NCI-H345 (cell line): ENCODE measurements around the gene FAM136A.
A peak's percentile ranks its signal among the peaks of the same experiment; 100 is the strongest.
"Not testable (repeated sequence)": the region's sequence is repeated elsewhere in the genome, so short reads cannot be mapped to it uniquely, and the experiment has no call there.

Experiments
- DNase-seq: peaks from one replicate; lab custom pipeline; 2025; lab: John Stamatoyannopoulos, UW

The FAM136A gene

DNA sequence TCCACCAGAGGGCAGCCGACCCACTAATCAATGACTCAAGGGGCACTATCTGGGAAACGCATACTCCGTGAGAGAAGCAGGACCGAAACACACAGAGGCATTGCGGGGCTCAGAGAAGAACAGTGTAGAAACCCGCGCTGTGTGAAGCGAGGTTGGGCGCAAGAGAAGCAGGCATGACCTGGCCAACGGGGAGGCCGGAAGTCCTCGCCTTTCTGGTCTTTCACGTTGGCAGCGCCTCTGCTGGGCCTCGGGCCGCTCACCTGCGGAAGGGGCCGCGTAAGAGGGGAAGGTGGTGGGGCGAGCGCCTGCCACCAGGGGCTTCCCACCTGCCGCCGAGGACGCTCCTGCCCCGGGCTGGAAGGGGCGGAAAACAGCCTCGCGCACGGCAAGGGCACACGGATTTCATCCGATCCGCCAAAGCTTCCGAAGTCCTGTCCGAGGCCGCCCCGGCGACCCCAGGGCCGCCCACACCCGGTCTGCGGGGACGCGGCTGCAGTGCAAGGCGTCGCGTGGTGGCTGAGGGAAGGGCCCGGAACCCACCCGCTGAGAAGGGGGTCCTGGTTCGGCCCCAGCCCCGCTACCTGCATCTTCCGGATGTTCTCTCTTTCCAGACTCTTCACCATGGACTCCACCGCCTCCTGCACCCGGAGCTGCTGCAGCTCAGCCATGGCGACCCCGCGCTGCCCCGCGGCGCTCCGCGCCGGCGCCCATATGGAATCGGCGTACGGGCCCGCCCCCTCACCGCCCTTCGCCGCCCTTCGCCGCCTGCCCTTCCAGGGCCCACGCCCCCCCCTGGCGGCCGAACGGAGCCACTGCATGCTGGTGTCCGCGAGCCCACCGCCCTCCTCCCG is at the start of gene FAM136A:
FAM136A (minus strand) TSS at position 724 of the 851 bp plus-strand sequence; CDS start at position 668, 56 bp downstream.
- DNase-seq, result peak; percentile 91

DNA sequence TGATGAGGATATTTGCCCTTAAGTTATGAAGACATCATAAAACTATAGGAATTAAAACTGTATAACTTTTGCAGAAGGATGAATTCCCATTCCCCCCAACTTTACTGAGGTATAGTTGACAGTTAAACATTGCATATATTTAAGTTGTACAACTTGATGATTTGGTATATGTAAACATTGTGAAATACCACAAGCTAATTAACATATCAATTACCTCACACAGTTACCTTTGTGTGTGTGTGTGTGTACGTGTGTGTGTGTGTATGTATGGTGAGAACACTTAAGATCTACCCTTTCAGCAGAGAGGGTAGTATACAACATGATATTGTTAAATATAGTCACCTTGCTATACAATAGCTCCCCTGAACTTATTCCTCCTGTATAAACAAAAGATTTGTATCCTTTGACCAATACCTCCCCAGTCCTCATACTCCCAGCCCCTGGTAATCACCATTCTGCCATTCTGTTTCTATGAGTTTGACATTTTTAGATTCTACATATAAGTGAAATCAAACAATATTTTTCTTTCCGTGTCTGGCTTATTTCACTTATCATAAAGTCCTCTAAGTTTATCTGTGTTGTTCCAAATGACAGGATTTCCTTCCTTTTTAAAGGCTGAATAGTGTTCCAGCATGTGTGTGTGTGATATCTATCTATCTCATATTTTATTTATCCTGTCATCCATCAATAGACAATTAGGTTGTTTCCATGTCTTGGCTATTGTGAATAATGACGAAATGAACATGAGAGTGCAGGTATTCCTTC is 48.2 kb upstream of the FAM136A start:
- no peak for DNase-seq

DNA sequence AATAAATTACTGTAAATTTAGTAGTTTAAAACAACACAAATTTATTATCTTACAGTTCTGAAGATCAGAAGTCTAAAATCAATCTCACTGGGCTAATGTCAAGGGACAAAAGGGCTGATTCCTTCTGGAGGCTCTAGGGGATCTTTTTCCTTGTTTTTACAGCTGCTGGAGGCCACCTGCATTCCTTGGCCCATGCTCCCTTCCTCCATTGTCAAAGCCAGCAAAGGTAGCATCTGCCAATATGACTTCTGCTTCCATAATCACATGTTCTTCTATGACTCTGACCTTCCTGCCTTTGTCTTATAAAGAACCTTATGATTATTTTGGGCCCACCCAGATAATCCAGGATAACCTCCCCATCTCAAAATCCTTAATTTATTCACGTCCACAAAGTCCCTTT is 46.0 kb upstream of the FAM136A start:
- DNase-seq, result no peak

DNA sequence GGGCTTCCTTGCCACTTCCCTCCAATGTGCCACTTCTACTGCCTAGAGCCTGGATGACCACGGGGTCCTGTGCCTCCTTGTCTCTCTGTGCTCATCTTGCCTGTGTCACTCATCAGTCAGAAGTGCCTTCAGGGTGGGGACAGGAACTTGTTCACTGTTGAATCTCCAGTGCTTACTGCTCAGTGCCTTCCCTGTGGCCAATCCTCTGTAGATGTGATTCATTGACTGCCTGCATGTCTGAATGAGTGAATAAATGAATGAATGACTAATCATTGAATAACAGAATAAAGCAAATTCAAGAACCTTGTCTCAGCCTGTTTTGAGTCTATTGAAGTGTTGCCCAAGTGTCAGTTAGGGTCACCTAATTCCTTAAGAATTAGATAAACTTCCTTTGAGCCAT is 42.3 kb upstream of the FAM136A start:
- no peak for DNase-seq

GRCh38 chr2:70341477-70341765 is 39.6 kb upstream of the FAM136A start:
- no peak for DNase-seq

DNA sequence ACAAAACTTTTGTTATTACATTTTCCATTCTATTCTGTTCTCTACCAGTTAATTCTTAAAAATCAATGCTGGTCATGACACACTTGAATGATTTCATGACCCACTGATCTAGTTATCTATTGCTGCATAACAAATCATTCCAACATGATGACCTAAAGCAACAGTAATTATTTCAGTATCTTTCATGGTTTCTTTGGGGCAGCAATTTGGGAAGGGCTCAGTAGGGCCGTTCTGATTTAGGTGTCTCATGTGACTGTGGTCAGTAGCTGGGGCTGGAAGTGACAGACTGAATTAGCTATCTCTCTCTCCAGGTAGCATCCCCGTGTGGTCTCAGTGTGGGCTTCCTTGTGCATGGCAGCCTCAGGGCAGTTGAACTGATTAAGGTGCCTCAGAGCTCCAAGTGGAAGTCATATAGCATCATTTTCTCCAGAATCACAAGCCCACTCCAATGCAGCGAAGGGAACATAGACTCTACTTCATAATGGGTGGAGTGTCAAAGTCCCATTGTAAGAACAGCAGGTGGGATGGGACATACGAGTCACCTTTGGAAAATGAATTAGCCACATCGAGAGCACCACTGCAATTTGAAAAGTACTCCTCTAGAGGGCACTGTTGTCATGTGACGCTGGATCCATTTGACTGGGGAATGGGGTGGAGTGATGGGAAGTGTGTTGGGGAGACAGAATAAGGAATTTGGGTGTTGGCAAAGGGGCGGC is 39.1 kb upstream of the FAM136A start:
- DNase-seq, result peak; percentile 66

DNA sequence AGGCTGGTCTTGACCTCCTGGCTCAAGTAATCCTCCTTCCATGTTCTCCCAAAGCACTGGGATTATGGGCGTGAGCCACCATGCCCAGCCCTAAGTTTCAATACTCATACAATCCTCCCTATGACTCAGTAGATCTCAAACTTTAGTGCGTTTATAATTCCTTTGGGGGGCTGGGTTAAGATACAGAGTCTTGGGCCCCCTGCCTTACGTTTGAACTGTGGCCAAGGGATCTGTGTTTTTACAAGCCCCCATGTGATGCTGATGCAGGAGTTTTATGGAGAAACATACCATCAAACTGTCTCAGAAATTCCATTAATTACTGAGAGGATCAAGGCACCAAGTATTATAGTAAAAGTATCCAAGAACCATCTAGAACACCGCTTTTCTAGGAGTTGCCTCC is 38.2 kb upstream of the FAM136A start:
- DNase-seq, result no peak

DNA sequence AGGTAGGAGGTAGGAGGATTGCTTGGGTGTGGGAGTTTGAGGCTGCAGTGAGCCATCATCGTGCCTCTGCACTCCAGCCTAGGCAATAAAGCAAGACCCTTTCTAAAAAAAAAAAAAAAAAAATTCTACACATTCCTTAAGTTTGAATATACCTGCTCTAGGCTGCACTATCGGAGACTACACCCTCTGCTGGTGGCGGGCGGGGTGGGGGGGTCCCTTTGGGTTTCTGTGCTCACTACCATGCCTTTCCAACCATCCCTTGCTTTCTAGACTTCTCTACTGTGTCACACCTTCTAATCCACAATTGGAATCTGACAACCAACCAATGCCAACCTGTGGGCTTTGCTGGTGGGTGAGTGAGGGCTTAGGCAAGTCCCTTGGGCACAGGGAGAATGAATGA is 34.7 kb upstream of the FAM136A start:
- DNase-seq, result no peak

- DNase-seq, result no peak
Observed at GRCh38 chr2:70331012-70331411, 29.1 kb upstream of the FAM136A start.

GRCh38 chr2:70330476-70330875 is 28.6 kb upstream of the FAM136A start:
- DNase-seq, result no peak

DNA sequence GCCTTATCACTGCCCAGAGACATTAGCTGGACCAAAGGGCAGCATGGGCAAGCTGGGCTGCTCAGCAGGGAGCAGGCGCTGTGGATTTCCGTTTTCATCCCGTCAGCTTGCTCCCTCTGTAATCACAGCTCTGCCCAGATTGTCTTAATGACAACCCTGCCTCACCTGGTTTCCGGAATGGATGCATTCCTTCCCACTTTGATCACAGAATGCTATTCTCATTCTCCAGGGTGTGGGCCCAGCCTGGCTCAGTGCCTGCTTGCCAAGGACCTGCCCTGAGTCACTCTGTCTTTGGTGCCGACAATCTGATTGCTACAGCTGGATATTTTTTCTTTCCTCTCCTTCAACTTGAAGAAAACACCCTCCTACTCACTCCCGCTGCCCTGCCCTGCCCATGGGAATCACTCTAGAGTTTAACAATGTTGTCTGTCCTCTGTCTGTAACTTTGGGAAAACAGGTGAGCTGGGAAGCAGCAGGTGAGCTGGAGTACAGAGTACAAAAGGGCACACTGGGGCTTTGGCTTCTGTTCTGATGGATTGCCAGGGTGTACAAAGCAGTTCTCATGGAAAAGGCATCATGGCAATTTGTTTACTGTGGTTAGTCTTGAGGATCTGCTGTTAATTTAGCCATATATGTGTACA is 27.2 kb upstream of the FAM136A start:
- DNase-seq, result peak; percentile 38

DNA sequence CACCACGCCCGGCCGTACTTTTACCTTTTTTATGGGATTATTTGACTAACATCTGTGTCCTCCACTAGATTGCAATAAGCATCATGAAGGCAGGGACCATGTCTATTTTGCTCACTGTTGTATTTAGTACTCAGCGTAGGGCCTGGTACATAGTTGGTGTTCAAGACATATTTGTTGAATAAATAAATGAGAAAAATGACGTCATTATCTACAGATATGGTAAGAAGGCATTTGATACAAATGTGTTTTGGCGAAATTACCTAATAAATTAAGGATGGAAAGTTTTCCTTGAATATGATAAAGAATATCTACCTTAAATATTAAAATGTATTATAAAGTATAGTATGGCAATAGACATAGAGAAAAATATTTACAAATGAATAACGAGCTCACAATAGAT is 24.0 kb upstream of the FAM136A start:
- no peak for DNase-seq

GRCh38 chr2:70322518-70322917 is 20.7 kb upstream of the FAM136A start:
- no peak for DNase-seq

- DNase-seq, result no peak
Observed at GRCh38 chr2:70321370-70321769, 19.5 kb upstream of the FAM136A start.

- no peak for DNase-seq
Observed at GRCh38 chr2:70314640-70315039, 12.8 kb upstream of the FAM136A start.

- DNase-seq, result no peak
Observed at GRCh38 chr2:70312560-70312959, 10.7 kb upstream of the FAM136A start.

- no peak for DNase-seq
Observed at GRCh38 chr2:70310899-70311298, 9.0 kb upstream of the FAM136A start.

DNA sequence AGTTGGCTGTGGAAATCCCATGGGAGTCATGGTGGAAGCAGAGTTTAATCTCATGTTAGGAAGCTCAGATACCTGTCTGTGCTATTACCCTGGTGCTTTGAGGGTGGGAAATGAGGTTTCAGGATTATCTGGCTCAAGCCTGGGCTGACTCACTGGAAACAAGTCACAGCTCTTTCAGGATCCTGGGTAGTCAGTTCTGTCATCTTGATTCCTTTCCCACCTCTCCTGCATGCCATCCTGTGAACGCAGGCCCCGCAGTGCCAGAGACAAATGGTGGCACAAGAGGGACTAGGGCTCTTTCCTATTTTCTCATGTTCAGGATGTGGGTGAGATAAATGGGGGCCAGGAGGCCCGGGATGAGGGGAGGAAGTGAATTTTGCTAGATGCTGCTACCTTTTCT is 3.7 kb upstream of the FAM136A start:
- no peak for DNase-seq

GRCh38 chr2:70304498-70304897 is 2.6 kb upstream of the FAM136A start:
- DNase-seq, result peak; percentile 92

GRCh38 chr2:70303186-70303585 is 1.3 kb upstream of the FAM136A start:
- DNase-seq, result no peak

DNA sequence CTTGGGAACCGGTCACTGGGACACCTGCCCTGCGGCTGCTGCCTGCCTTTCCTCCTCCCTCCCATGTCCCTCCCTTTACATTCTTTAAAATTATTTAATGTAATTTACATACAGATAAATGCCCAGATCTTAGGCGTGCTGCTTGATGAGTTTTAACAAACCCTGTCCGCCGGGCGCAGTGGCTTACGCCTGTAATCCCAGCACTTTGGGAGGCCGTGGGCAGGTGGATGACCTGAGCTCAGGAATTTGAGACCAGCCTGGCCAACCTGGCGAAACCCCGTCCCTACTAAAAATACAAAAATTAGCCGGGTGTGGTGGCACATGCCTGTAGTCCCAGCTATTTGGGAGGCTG is 304 bp upstream of the FAM136A start:
- not testable (repeated sequence) for DNase-seq

DNA sequence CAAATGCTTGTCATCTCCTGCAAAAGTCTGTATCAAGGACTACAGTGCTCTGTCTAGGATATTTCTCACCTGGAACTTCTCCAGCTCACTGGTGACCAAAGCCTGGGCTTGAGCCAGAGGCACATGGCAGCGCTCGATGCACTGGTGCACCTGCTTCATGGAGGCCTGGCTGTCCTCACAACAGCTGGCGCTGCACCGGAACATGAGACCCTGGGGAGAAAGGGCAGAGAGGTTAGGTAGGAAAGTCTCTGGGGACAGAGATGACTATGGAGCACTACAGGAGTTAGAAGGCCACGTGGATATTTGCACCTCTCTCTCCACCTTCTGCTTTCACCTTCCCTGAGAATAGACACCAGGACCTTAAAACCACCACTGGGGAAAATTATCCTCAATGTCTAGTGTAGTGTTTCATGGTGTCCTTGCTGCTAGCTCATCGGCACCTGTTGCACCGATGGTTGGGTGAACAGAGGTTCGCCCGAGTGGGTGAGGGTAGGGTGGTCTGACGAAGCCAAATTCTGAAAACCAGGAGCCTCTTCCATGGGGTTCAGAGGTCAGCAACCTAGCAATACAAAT is 1.0 kb downstream of the FAM136A start:
- DNase-seq, result no peak
